Esophagus muscularis mucosa (tissue), 4 donors: Measurements from ENCODE around the gene TOGARAM2. TPM values are rescaled to one million over a fixed set of nuclear protein-coding genes. Genes with fewer than 3 reads are reported as not detected.

Experiments used
- DNase-seq: peaks from one replicate; pipeline ENCODE4 v3.0.0-alpha.2; 2017; ENCODE audit errors: extremely low spot score
- H3K27ac ChIP-seq, 4 donors: fragments of 200-600 bp; sonication (generic); replicated peaks in 1 of 4; 1 replicate in 3 of 4; 2 replicates in 1 of 4; pipeline ENCODE4 v1.5.1; 2016 to 2019; ENCODE audit warnings: mild to moderate bottlenecking in 1 of 4
- H3K27me3 ChIP-seq, 4 donors: fragments of 200-600 bp; sonication (generic); one replicate each; pipeline versions ENCODE4 v1.5.1 to v1.6.0; 2016 to 2019
- H3K36me3 ChIP-seq, 4 donors: fragments of 200-600 bp; sonication (generic); one replicate each; pipeline ENCODE4 v1.5.1; 2016 to 2019
- H3K4me1 ChIP-seq, 4 donors: fragments of 200-600 bp; sonication (generic); one replicate each; pipeline ENCODE4 v1.5.1; 2016 to 2019
- H3K4me3 ChIP-seq, 4 donors: fragments of 200-600 bp; sonication (generic); 1 replicate in 2 of 4; 2 replicates in 2 of 4; pipeline ENCODE4 v1.5.1; 2016 to 2019; ENCODE audit warnings: mild to moderate bottlenecking in 4 of 4, moderate library complexity in 1 of 4
- H3K9me3 ChIP-seq, 4 donors: fragments of 200-600 bp; sonication (generic); 1 replicate in 3 of 4; 2 replicates in 1 of 4; pipeline ENCODE4 v1.5.1; 2016 to 2019
- CTCF ChIP-seq, 3 experiments: fragments of 200-600 bp in 2 of 3; fragments of 450-650 bp in 1 of 3; sonication (generic) in 2 of 3; IDR thresholded peaks; one replicate each; pipeline ENCODE4 v1.5.1; 2017 to 2019; ENCODE audit warnings: antibody characterized with exemption in 3 of 3, mild to moderate bottlenecking in 2 of 3, moderate library complexity in 1 of 3
- EP300 ChIP-seq: sonication (generic); formaldehyde crosslinking; IDR thresholded peaks from one replicate; pipeline ENCODE4 v1.6.1; 2017; ENCODE audit warnings: antibody characterized with exemption
- POLR2A ChIP-seq: fragments of 450-650 bp; IDR thresholded peaks from one replicate; pipeline ENCODE4 v1.6.1; 2017; ENCODE audit warnings: antibody characterized with exemption, moderate library complexity, mild to moderate bottlenecking, low read depth
- POLR2AphosphoS5 ChIP-seq, 2 donors: sonication (generic); formaldehyde crosslinking; IDR thresholded peaks; one replicate each; pipeline ENCODE4 v1.6.1; 2017; ENCODE audit warnings: antibody characterized with exemption in 2 of 2
- WGBS: methylation state at CpG from one replicate; pipeline ENCODE4 v1.1.5; 2018; 5-methylcytosine and 5-hydroxymethylcytosine counted together
- intact Hi-C: fragments of 100-400 bp; cut with DNase I; formaldehyde crosslinking; loops from one replicate; pipeline ENCODE4 v1.15.1; 2023
- total RNA-seq, 4 donors: library from RNA; depleted of rRNA; stranded (reverse); fragments of >200 nt; gene quantifications; one replicate each; pipeline versions ENCODE4 v1.1.0 to v1.2.1, GENCODE V29; 2016

The TOGARAM2 gene
- total RNA-seq, 4 donors from 2014 or later: 0.57 to 0.99 (median 0.77) TPM

GRCh38 chr2:28958689-28959088 is 22.4 kb upstream of the TOGARAM2 start:
- DNase-seq: no peak
- 9% methylated on average over 9 of the region's 9 CpGs for WGBS
- no peak overlapping the region for H3K27ac ChIP-seq

DNA sequence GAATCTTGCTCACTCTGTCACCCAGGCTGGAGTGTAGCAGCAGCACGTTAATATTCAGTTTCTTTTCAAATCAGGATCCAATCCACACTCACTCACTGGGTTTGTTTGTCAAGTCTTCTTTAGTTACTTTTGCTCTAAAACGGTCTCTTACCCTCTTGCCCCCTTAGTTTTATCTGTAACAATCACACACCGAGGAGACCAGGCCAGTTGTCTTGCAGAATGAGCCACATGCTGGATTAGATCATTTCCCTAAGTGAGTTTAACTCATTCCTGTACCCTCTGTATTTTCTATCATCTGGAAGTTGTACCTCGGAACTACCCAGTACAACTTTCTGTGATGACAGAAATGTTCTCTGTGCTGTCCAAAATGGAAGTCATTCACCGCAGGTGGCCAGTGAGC is 20.7 kb upstream of the TOGARAM2 start:
- Histone ChIP-seq H3K9me3 (no peaks in the 10 kb centered on the region), H3K27ac (no peak overlapping the region), H3K4me1 (peaks cover 0 to 18% (median 12%) of the 10 kb centered on the region in 4 donors), H3K27me3 (no peaks in the 10 kb centered on the region), H3K36me3 (no peaks in the 10 kb centered on the region), H3K4me3 (no peak overlapping the region)
- intact Hi-C loops: loop anchor here (2.0 kb wide), 1 partner anchor 236 kb away; no protein-coding TSS in a partner anchor
- no peak for DNase-seq
- TF ChIP-seq EP300: no peak
- TF ChIP-seq POLR2AphosphoS5 (IDR thresholded peaks at IDR 0.05): no peak
- no peak for TF ChIP-seq CTCF (IDR thresholded peaks at IDR 0.05)
- TF ChIP-seq POLR2A: no peak
- WGBS: 56% methylated on average over 5 of the region's 5 CpGs

More at GRCh38 chr2:28958689-28959088, 22.4 kb upstream of the TOGARAM2 start:
- Histone ChIP-seq H3K27me3 (no peaks in the 10 kb centered on the region), H3K4me1 (peaks cover 0 to 18% (median 12%) of the 10 kb centered on the region in 4 donors), H3K9me3 (no peaks in the 10 kb centered on the region), H3K36me3 (no peaks in the 10 kb centered on the region), H3K4me3 (peak overlapping the region in 2 of 4 donors; percentile 18)
- intact Hi-C loops: loop anchor here (2.0 kb wide), 1 partner anchor 54 kb away; no protein-coding TSS in a partner anchor
- TF ChIP-seq POLR2A (no peak), POLR2AphosphoS5 (IDR thresholded peaks at IDR 0.05) (peak in 1 of 2 donors; percentile 11), CTCF (IDR thresholded peaks at IDR 0.05) (peak; percentile 62 to 74 (median 67))

DNA sequence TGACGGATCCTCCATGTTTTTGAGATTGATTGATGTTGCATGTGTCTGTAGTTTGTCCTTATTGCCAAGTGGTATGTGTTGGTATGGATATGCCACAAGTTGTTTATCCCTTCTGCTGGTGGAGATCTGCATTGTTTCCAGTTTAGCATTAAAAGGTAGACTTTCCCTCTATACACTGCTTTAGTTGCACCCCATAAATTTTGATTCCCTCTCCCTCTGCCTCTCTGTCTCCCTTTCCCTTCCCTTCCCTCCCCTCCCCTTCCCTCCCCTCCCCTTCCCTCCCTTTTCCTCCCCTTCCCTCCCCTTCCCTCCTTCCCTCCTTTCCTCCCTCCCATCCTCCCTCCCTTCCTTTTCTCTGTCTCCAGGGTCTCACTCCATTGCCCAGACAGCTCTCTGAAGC is 18.6 kb upstream of the TOGARAM2 start:
- TF ChIP-seq EP300 (no peak), POLR2A (no peak), CTCF (IDR thresholded peaks at IDR 0.05) (no peak), POLR2AphosphoS5 (IDR thresholded peaks at IDR 0.05) (no peak)
- Histone ChIP-seq H3K27me3 (no peaks in the 10 kb centered on the region), H3K36me3 (no peaks in the 10 kb centered on the region), H3K9me3 (no peaks in the 10 kb centered on the region), H3K27ac (no peak overlapping the region), H3K4me3 (no peak overlapping the region), H3K4me1 (peaks cover 0 to 10% (median 7%) of the 10 kb centered on the region in 4 donors)
- no peak for DNase-seq
- intact Hi-C loops: no loop called here
- 93% methylated on average over 1 of the region's 1 CpG for WGBS

GRCh38 chr2:28970464-28971160 is 10.5 kb upstream of the TOGARAM2 start:
- H3K4me3 ChIP-seq: no peak overlapping the region
- no peak for TF ChIP-seq POLR2AphosphoS5 (IDR thresholded peaks at IDR 0.05)
- H3K4me1 ChIP-seq: no peaks in the 10 kb centered on the region
- H3K9me3 ChIP-seq: no peaks in the 10 kb centered on the region
- H3K27me3 ChIP-seq: no peaks in the 10 kb centered on the region
- H3K36me3 ChIP-seq: no peaks in the 10 kb centered on the region
- no peak overlapping the region for H3K27ac ChIP-seq
- WGBS: 94% methylated on average over 6 of the region's 6 CpGs
- intact Hi-C loops: no loop called here
- no peak for DNase-seq

DNA sequence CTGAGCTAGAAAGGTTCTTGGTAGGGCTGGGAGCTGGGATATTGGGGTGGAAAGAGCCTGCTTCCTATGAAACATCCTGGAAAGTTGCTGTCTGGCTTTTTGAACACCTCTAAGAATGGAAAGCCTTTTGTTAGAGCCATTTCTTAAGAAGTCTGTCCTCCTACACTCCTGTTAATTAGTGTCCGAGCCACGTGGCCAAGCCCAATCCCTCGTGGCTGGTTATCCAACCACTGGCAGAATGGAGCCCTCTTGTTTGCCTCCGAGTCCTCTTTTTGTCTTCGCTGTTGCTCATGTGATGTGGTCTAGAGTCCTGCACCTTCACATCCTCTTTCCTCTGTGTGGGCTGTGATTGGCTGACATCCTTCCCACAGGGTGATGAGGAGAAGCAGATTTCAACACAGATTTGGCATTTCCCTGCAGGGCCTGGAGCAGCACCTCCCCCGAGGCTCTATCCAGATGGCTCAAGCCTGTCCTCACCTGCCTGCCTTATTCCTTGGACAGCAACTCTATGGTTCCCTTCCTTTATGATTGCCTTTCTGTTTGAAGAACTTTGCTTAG is 8.2 kb upstream of the TOGARAM2 start:
- Histone ChIP-seq H3K4me1 (peaks cover 0 to 6% (median 2%) of the 10 kb centered on the region in 4 donors), H3K27ac (no peak overlapping the region), H3K36me3 (no peaks in the 10 kb centered on the region), H3K27me3 (no peaks in the 10 kb centered on the region), H3K9me3 (no peaks in the 10 kb centered on the region), H3K4me3 (no peak overlapping the region)
- no peak for TF ChIP-seq EP300
- no peak for TF ChIP-seq POLR2AphosphoS5 (IDR thresholded peaks at IDR 0.05)
- TF ChIP-seq POLR2A: no peak
- TF ChIP-seq CTCF (IDR thresholded peaks at IDR 0.05): no peak
- 70% methylated on average over 6 of the region's 6 CpGs for WGBS
- intact Hi-C loops: no loop called here
- DNase-seq: no peak
